GM12874 (cell line): Measurements from ENCODE around the gene NFIX.

ENCODE experiments used
- TF ChIP-seq, protein P1 (sequence below): IDR thresholded peaks from 2 replicates; pipeline ENCODE4 v1.5.1; 2011; ENCODE audit warnings: low read depth, mild to moderate bottlenecking, control low read depth, low read length, moderate library complexity; ENCODE audit not compliant: insufficient read depth

The NFIX gene

GRCh38 chr19:12970070-12970820, 25.0 kb upstream of the NFIX start:
- TF ChIP-seq, protein P1, sequence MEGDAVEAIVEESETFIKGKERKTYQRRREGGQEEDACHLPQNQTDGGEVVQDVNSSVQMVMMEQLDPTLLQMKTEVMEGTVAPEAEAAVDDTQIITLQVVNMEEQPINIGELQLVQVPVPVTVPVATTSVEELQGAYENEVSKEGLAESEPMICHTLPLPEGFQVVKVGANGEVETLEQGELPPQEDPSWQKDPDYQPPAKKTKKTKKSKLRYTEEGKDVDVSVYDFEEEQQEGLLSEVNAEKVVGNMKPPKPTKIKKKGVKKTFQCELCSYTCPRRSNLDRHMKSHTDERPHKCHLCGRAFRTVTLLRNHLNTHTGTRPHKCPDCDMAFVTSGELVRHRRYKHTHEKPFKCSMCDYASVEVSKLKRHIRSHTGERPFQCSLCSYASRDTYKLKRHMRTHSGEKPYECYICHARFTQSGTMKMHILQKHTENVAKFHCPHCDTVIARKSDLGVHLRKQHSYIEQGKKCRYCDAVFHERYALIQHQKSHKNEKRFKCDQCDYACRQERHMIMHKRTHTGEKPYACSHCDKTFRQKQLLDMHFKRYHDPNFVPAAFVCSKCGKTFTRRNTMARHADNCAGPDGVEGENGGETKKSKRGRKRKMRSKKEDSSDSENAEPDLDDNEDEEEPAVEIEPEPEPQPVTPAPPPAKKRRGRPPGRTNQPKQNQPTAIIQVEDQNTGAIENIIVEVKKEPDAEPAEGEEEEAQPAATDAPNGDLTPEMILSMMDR: no peak

- TF ChIP-seq, protein P1: no peak
Measured at GRCh38 chr19:12973236-12973635, 22.0 kb upstream of the NFIX start.

GRCh38 chr19:12974301-12975220, 20.7 kb upstream of the NFIX start:
- TF ChIP-seq, protein P1: no peak

- TF ChIP-seq, protein P1: no peak
Measured at GRCh38 chr19:12975221-12975741, 20.0 kb upstream of the NFIX start.

GRCh38 chr19:12979974-12980373, 15.3 kb upstream of the NFIX start:
- TF ChIP-seq, protein P1: no peak

DNA sequence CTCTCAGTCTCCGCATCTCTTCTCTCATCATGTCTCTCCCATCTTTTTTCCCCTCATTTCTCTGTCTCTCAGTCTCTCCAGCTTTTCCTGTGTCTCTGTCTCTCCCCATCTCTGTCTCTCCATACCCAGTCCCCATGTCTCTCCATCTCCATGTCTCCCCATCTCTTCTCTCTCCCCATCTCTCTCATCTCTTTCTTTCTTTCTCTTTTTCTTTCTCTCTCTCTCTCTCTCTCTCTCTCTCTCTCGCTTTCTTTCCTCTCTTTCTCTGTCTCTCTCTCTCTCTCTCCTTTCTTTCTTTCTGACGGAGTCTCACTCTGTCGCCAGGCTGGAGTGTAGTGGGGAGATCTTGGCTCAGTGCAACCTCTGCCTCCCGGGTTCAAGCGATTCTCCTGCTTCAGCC, 12.6 kb upstream of the NFIX start:
- TF ChIP-seq, protein P1: no peak

- TF ChIP-seq, protein P1: no peak
Measured at GRCh38 chr19:12983091-12983490, 12.2 kb upstream of the NFIX start.
